NCI-H446 (cell line): ENCODE data around the gene SYNGR1.

Experiments
- DNase-seq, 2 experiments: peaks; one replicate each; lab custom pipeline; 2025; lab: John Stamatoyannopoulos, UW

SYNGR1 gene, protein sequence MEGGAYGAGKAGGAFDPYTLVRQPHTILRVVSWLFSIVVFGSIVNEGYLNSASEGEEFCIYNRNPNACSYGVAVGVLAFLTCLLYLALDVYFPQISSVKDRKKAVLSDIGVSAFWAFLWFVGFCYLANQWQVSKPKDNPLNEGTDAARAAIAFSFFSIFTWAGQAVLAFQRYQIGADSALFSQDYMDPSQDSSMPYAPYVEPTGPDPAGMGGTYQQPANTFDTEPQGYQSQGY

DNA sequence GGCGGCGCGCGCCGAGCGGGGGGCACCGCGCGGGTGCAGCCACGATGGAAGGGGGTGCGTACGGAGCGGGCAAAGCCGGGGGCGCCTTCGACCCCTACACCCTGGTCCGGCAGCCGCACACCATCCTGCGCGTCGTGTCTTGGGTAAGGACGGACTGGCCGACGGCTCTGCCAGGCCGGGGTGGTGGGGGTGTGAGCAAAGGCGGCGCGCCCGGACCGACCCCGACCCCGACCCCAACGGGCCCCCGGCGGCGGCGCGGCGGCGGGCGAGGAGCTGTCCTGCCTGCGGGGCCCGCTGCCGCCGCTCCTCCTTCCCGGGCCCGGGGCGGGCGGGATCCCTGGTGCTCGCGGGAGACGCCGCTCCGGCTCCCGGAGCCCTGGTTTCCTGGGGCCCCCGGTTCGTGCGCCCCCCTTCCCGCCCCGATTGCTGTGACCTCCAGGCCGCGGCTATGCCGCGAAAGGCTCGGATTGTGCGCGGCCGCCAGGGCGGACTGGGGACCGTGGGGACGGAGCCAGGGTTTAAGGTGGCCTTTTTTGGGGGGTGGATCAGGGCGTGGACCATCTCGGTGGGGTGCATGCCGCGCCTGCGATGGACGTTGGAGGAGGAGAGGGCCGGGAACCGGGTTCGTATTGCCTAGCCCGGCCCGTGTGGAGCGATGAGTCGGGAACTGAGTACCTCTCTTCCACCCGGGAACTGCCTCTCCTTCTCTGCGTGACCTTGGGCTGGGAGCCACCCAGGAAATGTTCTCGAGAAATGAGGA, at the start of gene SYNGR1:
Gene SYNGR1, plus strand, starts transcription at position 25 of the 760 bp plus-strand sequence. Its CDS starts 20 bp downstream, at position 45.
- no peak for DNase-seq

DNA sequence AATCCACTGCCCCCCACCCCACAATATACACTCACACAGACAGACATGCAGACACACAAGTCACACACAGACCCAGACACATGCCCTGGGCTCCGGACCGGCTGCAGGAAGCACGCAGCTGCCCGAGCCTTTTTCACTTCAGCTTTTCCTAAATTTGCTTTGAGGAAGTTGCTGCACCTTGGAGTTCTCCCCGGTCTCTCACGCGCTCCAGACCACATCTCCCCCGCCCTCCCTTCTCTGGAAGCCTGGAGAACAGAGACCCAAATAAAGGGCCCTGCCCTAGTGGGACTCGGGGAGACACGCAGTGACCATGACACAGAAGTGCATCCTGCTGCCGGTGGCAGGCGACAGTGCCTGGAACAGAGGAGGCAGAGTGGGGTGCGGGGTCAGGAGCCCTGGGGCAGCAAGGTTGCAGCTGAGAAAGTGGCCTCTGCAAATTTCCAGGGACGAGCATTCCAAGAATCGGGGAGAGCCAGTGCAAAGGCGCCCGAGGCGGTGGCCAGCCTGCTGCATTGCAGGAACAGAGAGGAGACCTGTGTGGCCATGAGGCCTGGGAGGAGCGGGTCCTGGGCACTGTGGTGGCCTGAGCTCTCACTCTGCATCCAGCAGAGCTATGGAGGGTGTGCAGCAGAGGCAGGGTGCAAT, 49.5 kb upstream of the SYNGR1 start:
- DNase-seq = no peak

DNA sequence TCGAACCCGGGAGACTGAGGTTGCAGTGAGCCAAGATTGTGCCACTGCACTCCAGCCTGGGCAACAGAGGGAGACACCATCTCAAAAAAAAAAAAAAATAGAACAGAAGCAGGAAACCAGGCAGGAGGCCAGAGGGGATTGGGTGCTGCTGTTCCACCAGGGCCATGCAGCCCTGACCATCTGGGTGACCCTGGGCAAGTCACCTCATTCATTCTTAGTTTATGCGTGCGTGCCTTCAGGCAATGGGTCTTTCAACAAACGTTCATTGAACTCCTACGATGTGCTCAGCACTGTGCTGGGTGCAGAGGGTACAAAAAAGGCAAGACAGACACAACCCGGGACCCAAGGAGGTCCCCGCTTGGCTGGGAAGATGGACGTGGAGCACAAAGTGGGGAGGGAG, 48.7 kb upstream of the SYNGR1 start:
- DNase-seq = no peak

DNA sequence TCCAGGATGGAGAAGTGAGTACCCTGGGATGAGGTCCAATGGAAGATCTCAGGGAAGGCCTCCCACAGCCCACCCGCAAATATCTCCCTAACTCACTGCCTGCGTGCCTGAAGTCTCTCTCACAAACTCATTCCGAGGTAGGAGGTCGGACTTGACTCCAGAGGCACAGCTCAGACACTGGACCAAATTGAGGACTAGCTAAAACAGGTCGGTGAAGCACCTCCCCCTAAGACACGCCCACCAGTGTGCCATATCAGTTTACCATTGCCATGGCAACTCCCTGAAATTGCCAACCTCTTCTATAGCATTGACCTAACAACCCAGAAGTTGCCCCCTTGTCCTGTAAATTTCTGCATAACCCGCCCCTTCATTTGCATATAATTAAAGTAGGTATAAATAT, 47.9 kb upstream of the SYNGR1 start:
- no peak for DNase-seq

DNA sequence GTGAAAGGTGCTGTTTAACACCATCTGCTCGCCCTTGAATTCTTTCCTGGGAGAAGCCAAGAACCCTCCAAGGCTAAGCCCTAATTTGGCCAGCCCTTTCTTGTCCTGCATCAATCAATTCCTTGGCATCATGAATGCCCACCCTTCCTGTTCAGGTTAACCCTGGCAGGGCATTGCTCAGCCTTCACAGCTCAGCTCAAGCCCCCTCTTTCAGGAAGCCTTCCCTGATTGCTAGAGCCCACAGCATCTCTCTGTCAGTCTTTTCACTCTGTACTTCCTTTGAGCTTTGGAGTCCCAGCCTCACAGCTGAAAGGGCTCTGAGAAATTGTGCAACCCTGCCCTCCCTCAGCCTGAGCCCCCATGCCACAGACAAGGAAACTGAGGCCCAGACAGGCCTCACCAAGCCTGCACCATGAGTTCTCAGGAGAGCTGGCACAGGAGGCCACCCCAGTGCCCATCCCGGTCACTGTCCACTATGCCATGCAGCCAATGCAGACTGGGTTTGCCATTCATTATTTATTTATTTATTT, 47.3 kb upstream of the SYNGR1 start:
- no peak for DNase-seq

DNA sequence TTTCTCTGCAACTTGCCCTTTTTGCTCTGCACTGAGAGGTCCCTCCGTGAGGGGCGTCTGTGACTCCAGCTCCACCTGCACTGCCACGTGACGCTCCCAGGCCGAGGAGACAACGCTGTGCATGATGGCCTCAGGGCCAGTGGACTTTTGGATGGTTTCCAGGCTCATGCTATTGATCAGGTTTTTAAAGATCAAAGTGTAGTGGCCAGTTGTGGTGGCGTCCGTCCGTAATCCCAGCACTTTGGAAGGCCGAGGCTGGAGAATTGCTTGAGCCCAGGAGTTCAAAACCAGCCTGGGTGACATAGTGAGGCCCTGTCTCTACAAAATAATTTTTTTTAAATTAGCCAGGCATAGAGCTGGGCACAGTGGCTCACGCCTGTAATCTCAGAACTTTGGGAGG, 46.4 kb upstream of the SYNGR1 start:
- DNase-seq = no peak

DNA sequence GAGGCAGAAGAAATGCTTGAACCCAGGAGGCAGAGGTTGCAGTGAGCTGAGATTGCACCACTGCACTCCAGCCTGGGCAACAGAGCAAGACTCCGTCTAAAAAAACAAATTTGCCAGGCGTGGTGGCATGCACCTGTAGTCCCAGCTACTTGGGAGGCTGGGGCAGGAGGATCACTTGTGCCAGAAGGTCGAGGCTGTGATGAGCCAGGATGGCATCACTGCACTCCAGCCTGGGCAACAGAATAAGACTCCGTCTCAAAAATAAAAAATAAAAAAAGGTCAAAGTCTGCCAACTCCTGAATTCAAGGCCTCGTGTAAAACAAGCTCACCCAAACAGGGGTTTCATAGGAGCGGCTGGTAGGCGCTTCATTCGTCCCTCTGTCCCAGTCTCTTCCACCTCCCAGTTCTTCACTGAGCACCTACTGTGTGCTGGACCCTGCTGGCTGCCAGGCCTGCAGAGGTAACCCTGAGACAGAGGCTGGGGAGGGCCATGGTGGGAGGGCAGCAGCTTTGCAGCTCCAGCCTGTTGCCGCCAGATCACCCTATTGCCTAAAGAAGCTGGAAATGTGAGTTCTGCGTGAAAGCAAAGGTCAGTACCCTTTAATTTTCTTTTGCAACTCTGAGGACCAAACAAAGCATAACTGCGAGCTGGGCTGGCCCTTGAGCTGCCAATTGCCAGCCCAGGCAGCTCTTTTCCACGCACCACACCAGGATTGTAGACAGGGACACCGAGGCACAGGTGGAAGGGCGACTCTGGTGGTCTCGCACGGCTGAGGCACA, 45.7 kb upstream of the SYNGR1 start:
- no peak for DNase-seq

DNA sequence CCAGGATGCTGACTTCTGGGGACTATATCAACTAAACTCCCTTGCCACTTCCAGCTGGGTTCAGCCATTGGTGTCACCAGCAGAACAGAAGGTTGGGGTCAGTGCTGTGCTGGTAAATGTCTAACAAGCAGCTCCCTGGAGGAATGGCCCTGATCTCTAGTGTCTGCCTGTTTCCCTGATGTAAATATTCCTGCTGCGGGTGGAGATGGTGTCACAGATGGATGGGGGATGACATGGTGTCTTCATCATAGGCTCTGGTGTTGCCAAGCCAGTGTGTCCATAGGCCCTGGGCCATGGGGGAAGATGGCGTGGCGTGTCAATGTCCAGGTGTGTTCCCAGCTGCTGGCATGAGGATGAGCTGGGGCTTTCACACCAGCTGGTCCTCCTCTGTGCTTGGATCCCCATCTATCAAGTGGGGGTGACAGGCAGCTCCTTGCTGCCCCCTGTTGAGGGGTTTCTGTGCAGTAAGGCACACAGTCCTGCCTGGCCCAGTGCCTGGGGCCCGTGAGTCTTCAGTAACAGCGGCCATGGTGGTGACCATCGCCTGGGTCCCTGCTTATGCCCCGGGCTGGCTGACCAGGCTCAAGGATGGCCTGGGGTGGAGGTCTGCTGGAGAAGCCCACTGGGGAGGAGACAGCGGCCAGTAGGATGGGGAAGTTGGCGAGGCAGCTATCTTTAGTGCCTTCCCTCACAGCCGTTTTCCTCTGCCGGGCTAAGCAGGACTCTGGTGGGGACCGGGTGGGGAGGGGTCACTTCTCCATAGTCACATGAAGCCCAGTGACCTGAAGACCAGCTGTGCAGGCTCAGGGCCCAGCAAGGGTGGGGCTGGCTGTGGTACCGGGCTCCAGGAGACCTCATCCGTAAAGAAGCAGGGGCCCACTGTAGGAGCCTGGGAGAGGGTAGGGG, 43.1 kb upstream of the SYNGR1 start:
- peak in 1 of 2 experiments; percentile 24 for DNase-seq

DNA sequence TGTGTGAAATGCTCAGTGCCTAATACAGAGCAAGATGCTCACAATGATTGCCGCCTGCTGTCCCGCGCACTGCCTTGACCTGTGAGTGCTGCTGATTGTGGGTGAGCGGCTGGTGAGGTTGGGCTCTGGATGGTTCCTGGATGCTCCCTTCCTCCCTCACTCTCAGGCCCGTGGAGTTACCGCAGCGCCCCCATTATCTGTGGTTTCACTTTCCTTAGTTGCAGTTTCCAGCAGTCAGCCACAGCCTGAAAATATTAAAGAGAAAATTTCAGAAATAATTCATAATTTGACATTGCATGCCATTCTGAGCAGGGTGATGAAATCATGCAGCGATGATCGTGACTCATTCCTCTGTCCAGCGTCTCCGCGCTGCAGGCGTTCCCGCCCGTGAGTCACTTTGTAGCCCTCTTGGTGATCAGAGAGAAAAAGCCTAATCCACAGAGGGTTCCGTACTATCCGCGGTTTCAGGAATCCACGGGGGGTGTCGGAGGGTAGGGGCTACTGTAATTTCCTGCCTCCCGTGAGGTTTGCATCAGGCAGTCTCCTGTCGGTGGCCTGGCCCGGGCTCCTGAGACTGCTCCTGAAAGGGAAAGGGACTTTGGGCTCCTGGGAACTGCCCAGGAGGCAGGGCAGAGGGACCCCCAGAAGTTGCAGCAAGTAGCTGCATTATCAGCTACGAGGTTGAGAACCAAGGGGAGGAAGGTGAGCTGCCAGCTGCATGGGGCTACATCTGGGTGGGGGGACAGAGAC, 41.0 kb upstream of the SYNGR1 start:
- no peak for DNase-seq

DNA sequence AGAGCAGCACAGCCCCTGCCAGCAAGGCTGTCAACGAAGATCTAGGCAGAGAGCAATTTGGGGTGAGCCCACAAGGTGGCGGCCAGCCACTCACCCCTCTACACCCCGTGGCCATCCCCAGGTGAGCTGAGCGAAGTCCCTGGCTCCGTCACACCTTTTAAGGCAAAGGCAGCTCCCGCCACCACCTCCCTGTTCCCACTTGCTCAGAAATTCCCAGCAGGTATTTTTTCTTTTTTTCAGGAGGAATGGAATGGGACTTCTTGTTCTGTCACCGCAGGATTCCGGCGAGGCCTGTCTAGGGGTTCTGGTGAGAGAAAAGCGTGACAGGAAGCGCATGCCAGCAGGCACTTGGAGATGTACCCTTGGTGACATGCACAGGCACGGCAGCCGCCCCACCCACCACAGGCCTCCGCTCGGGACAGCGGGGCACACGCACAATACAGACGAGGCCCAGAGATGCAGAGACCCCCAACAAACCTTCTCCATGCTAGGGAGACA, 40.4 kb upstream of the SYNGR1 start:
- no peak for DNase-seq

DNA sequence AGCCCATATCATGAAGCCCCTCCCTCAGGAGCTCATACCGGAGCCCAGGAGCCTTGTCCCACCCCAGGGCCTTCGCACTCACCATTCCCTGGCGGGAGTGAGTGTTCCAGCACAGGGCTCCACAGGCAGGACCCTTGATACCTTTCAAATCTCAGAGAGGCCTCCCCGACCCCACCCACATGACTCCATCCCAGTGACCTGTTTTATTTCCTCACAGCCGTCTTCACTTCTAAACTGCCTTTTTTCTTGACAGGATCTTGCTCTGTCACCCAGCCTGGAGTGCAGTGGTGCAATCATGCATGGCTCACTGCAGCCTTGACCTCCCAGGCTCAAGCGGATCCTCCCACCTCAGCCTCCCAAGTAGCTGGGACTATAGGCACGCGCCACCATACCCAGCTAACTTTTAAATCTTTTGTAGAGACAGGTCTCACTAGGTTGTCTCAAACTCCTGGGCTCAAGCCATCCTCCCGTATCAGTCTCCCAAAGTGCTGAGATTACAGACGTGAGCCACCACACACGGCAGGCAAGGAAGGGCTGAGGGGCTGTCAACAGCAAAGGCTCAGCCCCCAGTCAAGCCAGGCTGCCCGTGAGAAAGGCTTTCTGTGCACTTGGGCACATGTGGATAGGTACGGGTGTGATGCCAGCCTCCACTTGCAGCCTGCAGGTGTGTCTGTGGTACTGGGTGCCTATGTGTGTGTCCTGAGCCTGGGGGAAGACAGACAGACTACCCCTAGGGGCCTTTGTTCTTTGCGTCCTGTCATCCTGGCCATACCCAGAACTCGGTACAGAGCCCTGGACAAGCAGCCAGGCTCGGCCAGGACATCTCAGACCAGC, 39.7 kb upstream of the SYNGR1 start:
- no peak for DNase-seq

DNA sequence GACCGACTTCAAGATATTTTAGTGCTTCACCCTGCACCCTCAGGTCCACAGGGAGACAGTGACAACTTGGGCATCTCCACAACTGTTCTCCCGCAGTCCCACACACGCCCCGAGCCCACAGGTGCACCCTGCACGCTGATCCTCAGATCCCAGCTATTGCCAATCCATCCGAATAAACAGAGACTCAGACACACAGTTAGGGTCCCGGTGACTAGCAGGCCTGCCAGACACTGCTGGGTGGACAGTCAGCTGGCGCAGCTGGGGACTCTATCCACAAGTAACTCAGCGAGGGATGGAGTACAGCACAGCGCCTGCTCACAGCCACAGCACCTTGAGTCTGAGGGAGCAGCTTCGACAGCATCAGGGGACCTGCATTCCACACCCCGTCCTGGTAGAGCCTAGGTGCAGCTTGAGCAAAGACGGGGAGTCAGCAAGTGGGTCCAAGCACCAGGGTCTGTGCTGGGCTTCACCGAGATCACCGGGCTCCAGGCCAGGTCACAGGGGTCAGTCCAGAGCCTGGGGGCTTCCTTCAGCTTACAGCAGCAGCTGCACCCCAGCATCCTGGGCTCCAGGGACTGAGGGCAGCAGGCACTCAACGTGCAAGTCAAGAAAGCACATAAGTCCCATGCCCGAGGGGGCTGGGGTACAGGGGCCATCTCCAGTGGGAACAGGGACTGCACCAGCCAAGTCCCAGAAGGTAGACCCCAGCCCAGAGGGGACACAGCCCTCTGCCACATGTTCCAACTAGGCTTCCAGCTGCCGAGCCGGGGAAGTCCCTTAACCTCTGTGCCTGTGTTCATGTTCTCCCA, 38.0 kb upstream of the SYNGR1 start:
- no peak for DNase-seq

DNA sequence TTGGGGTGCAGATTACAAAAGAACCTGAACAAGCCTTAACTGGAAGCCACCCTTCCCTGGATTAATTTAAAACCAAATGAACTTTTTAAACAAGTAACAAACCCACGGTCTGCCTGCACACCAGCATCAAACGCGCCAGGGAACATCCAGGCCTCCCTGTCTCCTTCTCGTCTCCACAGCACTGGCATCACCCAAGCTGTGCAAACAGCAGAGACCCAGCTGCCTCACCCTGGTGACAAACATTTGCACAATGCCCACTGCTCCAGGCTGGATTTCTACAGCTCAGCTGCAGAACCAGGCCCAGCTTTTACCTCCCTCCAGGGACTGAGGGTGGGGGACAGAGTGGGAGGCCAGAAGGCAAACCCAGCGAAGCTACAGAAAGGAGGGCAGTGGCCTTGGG, 37.4 kb upstream of the SYNGR1 start:
- no peak for DNase-seq

DNA sequence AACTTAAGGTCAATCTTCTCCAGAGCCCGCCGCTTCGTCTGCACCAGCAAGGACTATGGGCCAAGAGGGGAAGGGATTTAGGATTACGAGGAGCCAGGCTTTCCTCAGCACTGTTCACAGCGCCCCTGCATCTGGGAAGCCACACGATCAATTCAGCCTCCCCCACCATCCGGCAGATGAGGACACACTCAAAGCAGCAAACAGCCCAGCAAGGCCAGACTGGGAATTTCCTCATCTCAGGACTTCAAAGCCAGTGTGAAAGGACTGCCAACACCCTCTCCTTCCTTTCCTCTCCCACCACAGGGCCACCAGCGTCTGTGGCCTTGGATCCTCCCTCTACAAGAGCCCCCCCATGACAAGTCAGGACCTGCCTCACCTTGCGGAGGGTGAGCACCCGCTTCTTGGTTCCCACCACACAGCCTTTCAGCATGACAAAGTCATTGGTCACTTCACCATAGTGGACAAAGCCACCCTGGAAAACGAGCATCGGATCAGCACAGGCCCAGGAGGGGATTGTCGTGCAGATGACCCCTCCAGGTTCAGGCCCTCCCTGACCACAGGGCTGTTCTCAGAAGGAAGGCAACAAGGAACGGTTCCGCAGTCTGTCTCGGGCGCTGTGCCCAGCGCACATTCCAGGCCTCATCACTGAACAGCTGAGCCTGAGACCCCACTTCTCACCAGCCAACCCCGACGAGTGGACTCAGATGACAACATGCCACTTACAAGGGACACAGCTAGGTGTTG, 36.4 kb upstream of the SYNGR1 start:
- DNase-seq = no peak

DNA sequence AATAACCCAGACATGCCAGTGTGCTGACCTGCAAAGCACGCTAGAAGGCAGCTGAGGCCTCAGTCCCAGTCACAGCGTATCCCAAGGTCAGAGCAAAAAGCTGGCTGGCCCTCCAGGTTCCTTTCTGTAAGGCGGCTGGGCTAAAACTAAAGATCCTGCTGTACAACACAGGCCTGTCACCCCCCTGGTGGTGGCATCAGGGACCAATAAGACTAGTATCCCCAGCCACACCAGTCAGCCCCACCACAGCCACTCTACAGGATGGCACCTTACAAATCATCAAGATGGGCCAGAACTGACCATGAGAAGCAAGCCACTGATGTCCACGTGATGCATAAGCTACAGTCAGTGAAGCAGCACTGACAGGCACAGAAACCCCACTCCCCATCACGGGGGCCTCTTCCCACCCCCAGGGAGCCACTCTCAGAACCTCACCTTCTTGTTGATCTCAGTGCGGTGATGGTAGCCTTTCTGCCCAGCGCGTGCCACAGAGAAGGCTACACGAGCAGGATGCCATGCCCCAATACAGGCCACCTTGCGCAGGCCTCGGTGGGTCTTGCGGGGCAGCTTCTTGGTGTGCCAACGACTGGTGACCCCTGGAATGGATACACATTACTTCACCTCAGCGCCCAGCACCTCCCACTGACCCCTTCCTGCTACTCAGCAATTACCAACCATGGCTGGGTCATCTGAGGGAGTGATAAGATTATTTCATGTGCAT, 35.4 kb upstream of the SYNGR1 start:
- DNase-seq = no peak

DNA sequence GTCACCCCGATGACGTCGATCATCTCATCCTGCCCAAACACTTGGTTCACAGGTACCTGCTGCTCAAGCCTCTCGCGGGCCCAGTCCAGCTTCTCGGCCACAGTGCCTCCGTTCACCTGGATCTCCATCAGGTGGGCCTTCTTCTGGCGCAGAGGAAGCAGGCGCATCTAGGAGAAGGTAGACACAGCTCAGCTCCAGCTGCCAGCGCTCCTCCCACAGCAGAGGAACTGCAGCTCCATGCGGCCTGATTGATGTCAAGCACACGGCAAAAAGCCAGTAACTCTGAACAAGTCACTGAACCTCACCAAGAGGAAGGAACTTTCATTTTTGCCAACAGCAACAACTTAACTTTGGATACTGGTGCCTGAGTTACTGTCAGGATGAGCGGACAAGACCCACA, 34.4 kb upstream of the SYNGR1 start:
- DNase-seq = no peak
